ENCODE results near the gene FANCE.
A peak's percentile ranks its signal among the peaks of the same experiment; 100 is the strongest.

The FANCE gene

GRCh38 chr6:35452183-35453090 is at the start of gene FANCE:
Gene FANCE, plus strand, starts transcription at chr6:35452338. Its CDS starts 208 bp downstream, at chr6:35452546.
- DNase-seq (ENCODE audit: low spot score): peak; percentile 98

GRCh38 chr6:35402856-35403191 is 49.3 kb upstream of the FANCE start:
- DNase-seq (ENCODE audit: low spot score): no peak

DNA sequence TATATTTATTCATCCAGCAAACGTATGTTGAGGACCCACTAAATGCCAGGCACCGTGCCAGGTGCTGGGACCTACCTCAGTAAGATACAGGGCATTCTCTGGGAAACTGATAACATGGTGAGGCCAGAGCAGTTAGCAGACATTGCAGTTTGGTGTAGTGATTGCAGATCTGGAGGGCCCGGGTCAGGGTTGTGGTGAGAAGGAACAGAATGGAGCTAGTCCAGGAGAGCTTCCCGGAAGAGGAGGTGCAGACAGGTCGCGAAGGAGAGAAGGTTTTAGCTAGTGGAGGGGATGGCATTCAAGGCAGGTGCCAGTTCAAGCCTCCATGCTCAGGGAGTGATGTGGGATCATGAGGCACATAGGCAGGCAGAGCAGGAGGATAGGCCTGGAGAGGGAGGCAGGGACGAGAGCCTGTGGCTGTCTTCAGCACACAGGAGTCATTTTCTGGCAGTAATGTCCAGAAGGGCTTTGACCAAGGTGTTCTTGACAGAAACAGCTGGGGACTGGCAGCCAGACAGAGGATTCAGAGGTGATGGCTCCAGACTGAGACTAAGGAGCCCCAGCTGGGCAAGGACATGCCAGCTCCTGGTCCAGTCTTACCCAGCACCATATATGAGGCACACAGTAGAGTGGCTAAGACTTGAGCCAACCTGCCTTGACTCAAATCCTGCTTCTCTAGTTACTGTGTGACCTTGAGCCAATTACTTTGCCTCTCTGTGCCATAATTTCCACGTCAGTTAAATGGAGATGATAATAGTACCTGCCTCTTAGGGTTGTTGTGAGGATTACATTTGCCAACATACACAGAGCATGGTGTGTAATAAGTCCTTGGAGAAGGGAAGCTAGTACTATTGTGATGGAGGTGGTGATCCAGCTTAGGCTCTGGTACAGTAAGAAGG is 48.3 kb upstream of the FANCE start:
- DNase-seq (ENCODE audit: low spot score): no peak

- no peak for DNase-seq (ENCODE audit: low spot score)
Measured at GRCh38 chr6:35406711-35407485, 45.2 kb upstream of the FANCE start.

DNA sequence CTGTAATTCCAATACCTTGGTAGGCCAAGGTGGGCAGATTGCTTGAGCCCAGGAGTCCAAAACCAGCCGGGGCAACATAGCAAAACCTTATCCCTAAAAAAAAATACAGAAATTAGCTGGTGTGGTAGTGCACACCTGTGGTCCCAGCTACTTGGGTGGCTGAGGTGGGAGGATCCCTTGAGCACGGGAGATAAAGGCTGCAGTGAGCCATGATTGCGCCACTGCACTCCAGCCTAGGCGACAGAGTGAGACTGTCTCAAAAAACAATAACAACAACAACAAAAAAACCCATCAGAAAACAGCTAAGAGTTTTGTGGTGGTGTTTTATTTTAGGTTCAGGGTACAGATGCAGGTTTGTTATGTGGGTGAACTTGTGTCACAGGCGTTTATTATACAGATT is 42.9 kb upstream of the FANCE start:
- DNase-seq (ENCODE audit: low spot score): no peak

- DNase-seq (ENCODE audit: low spot score): no peak
Measured at GRCh38 chr6:35410131-35410530, 42.0 kb upstream of the FANCE start.

DNA sequence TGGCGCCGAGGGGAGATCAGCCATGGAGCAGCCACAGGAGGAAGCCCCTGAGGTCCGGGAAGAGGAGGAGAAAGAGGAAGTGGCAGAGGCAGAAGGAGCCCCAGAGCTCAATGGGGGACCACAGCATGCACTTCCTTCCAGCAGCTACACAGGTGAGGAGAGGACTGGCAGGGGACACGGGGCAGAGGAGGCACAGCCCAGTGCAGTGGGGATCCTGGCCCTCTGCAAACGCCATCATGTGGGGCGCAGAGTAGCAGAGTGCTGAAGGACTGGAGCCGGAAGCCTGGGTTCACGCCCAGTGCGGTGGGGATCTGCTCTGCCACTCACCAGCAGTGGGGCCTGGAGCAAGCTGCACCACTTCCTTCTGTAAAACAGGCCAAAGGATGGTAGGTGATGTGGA is 41.1 kb upstream of the FANCE start:
- DNase-seq (ENCODE audit: low spot score): no peak

DNA sequence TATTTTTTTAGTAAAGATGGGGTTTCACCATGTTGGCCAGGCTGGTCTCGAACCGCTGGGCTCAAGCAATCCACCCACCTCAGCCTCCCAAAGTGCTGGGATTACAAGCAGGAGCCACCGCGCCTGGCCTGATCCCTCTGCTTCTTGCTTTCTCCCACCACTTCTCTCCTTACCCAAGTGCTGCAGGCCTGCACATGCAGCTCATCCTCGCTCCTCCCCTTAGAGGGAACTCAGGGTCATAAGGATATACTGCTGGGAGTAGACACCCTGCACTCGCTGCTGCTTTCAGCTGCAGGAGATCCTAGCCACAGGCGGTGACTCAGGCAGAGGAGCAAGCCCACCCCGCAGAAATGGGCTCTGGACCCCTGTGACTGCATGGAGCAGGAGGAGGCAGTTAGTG is 40.0 kb upstream of the FANCE start:
- DNase-seq (ENCODE audit: low spot score): no peak

- DNase-seq (ENCODE audit: low spot score): no peak
Measured at GRCh38 chr6:35413911-35414310, 38.2 kb upstream of the FANCE start.

- DNase-seq (ENCODE audit: low spot score): peak; percentile 90
Measured at GRCh38 chr6:35415065-35415891, 36.9 kb upstream of the FANCE start.

DNA sequence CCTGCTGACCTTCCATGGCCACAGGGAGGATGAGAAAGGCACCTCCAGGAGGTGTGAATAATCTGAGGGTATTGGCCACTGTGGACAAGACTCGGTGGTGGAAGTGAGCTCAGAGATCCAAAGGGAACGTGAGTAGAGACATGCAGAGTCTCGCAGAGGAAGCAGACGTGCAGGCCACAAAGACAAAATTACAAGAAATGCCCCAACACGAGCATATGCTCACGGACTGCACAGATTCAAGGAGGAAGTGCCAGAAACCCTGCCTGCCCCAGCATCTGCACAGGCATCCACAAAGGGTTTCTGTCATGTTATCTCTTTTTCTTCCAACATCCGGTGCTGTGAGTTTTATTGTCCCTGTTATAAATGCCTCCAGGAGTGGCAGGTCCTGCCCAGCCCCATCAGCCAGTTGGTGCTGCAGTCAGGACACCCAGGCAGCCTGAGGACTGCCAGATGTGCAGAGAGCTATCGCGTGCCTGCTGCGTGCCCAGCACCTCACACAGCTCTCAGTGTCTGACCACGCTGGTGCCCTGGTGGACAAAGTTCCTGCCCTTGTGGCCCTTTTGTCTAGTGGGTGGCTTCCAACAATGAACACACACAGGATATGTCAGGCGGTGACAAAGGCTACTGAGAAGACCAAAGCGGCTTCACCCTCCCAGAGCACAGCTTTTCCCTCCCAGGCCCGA is 34.0 kb upstream of the FANCE start:
- no peak for DNase-seq (ENCODE audit: low spot score)

- DNase-seq (ENCODE audit: low spot score): peak; percentile 54
Measured at GRCh38 chr6:35419417-35419816, 32.7 kb upstream of the FANCE start.

- DNase-seq (ENCODE audit: low spot score): no peak
Measured at GRCh38 chr6:35419961-35420360, 32.2 kb upstream of the FANCE start.

- peak; percentile 81 for DNase-seq (ENCODE audit: low spot score)
Measured at GRCh38 chr6:35425284-35425683, 26.9 kb upstream of the FANCE start.

DNA sequence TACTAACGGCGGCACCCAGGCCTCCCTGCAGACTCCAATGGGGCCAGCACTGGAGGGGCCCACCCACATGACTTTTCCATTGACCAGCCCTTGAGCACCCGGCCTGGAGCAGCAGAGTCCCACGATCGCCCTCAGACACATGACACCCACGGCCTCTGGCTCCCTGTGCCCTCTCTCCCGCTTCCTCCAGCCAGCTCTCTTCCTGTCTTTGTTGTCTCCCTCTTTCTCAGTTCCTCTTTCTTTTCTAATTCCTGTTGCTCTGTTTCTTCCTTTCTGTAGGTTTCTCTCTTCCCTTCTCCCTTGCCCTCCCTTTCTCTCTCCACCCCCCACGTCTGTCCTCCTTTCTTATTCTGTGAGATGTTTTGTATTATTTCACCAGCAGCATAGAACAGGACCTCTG is 26.1 kb upstream of the FANCE start:
- no peak for DNase-seq (ENCODE audit: low spot score)

- no peak for DNase-seq (ENCODE audit: low spot score)
Measured at GRCh38 chr6:35427435-35427834, 24.7 kb upstream of the FANCE start.

DNA sequence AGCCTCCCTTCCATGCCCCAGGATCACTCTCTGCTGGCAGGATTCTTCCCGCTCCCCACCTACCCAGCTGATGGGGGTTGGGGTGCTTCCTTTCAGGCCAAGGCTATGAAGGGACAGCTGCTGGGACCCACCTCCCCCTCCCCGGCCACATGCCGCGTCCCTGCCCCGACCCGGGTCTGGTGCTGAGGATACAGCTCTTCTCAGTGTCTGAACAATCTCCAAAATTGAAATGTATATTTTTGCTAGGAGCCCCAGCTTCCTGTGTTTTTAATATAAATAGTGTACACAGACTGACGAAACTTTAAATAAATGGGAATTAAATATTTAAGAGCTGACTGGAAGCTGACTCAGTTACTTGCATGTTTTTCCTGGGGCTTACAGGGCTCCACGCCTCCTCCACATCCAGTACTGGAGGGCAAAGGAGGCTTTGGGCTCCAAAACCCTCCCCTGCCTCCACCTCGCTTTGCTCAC is 24.3 kb upstream of the FANCE start:
- peak; percentile 78 for DNase-seq (ENCODE audit: low spot score)

DNA sequence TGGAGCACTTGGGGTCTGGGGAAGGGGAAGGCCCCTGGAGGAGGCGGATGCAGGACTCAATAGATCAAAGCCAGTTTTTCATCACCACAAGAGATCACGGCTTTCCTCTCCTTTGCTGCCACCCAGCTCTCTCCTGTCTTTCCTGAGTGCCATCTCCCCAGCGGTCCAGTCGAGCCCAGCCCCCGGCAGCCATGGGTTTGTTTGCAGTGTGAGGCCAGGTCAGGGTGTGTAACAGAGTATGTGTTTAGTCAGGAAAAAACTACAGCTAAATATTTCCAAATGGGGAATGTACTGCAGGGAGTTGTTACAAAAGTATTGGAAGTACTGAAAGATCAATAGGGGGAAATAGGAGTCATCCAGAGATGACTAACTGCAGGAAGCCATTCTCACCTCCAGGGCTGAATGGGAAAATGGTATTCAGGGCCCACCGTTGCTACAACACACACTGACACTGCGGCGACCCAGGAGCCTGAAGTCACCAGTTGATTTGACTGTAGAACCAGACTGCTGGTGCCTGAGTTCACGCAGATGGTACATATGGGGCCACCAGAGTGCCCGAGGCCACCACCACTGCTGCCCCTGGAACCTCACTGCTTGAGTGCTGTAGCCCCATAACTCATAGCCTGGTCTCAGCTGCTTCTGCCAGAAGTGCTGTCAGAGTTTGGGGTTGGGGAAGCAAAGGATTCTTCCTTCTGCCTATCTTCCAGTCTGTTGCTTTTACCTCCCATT is 23.6 kb upstream of the FANCE start:
- no peak for DNase-seq (ENCODE audit: low spot score)

GRCh38 chr6:35429463-35429862 is 22.7 kb upstream of the FANCE start:
- DNase-seq (ENCODE audit: low spot score): no peak

GRCh38 chr6:35432291-35432690 is 19.8 kb upstream of the FANCE start:
- DNase-seq (ENCODE audit: low spot score): no peak
